ENCODE data around the gene ANKS6. TPM values are rescaled to one million over a fixed set of nuclear protein-coding genes. Genes with fewer than 3 reads are reported as not detected.

ANKS6 gene
- total and polyA plus RNA-seq, 9 of the 15 experiments (the other 6 are each of a cell fraction or from before 2014, with no cell fraction given), result 9.9 to 74.5 (median 36.9) TPM

- Histone ChIP-seq H3K36me3 (ENCODE audit: control insufficient read depth, insufficient read depth, low read length) (no peaks in the 10 kb centered on the region), H4K20me1 (replicated peaks; ENCODE audit: control insufficient read depth, insufficient read depth, low read length) (0 out of 2 replicates have a peak, but pooled peaks cover 4% of the 10 kb centered on the region), H3K27ac (ENCODE audit: extremely low read depth, low read depth, low read length) (no peak overlapping the region), H3K79me2 (ENCODE audit: control insufficient read depth, insufficient read depth, low read length) (no peaks in the 10 kb centered on the region), H2AFZ (ENCODE audit: low read depth, low read length) (no peak overlapping the region), H3K9me3 (replicated peaks; ENCODE audit: control insufficient read depth, insufficient read depth, low read depth, low read length) (no peaks in the 10 kb centered on the region), H3K4me3 (no peak overlapping the region), H3K27me3 (ENCODE audit: control insufficient read depth in 2 of 2, insufficient read depth in 2 of 2, low read length in 2 of 2) (peaks cover 2 to 30% of the 10 kb centered on the region in 2 experiments; a peak in 3 of 5 replicates), H3K9ac (ENCODE audit: insufficient read depth in 1 of 2, low read depth in 2 of 2, low read length in 2 of 2) (no peak overlapping the region), H3K9me1 (ENCODE audit: control insufficient read depth, insufficient read depth, low read length) (no peaks in the 10 kb centered on the region), H3K4me1 (replicated peaks in 1 of 2; ENCODE audit: control insufficient read depth in 2 of 2, insufficient read depth in 2 of 2, low read length in 2 of 2) (peaks cover 0 to 4% of the 10 kb centered on the region in 2 experiments; a peak in 2 of 5 replicates), H3K4me2 (ENCODE audit: insufficient read depth, low read length) (no peak overlapping the region)
- intact Hi-C loops (cut with micrococcal nuclease), result no loop called here
- ChIA-PET CTCF (ENCODE audit: low intra/inter-chr PET ratio) (no interaction called here), POLR2A (interaction anchor here (0.7 kb wide), 1 partner anchor 15 kb away, joined by 3 read pairs; no protein-coding TSS in a partner anchor)
- in situ Hi-C loops (cut with MboI), result no loop called here
- FAIRE-seq (peak; percentile 35), DNase-seq (ENCODE audit: extremely low read depth in 1 of 4, low spot score in 3 of 4) (peak in 3 of 4 experiments; percentile 30 to 38 (median 31)), ATAC-seq (no peak; the same call in 2 of the 3 replicates)
- 7% methylated on average over 7 of the region's 7 CpGs for WGBS (ENCODE audit: insufficient coverage, low coverage, missing lambda C conversion rate)
- BruUV-seq (replicated peaks), result no TSS peak
- TF ChIP-seq ZNF511 (CRISPR knock-in tag; IDR thresholded peaks at IDR 0.05), result no peak
- no peak for TF ChIP-seq MAFG (tag; conservative IDR thresholded peaks at IDR 0.05)
- peak; percentile 46 for TF ChIP-seq TCF3 (CRISPR knock-in tag; IDR thresholded peaks at IDR 0.05)
- peak; percentile 84 for TF ChIP-seq CHD4 (IDR thresholded peaks at IDR 0.05; ENCODE audit: insufficient read depth, insufficient replicate concordance, low read depth, low read length, poor library complexity, severe bottlenecking)
- TF ChIP-seq TEAD2 (tag; IDR thresholded peaks at IDR 0.05), result no peak
- 0 out of 2 replicates have a peak, but pooled peaks have one; percentile 26 for TF ChIP-seq HDAC2 (IDR thresholded peaks at IDR 0.05)
- peak; percentile 66 for TF ChIP-seq CBFA2T2 (conservative IDR thresholded peaks at IDR 0.05)
- TF ChIP-seq RBM25 (IDR thresholded peaks at IDR 0.05; ENCODE audit: low read depth, low read length, severe bottlenecking), result peak; percentile 72
- TF ChIP-seq TAL1 (IDR thresholded peaks at IDR 0.05), result peak; percentile 35; the same call in 1 of the 2 replicates
- TF ChIP-seq TEAD4 (IDR thresholded peaks at IDR 0.05; ENCODE audit: low read length), result peak; percentile 70
- TF ChIP-seq TEAD4 (CRISPR knock-in tag; IDR thresholded peaks at IDR 0.05; ENCODE audit: borderline replicate concordance), result no peak
- no peak for TF ChIP-seq ZNF277 (CRISPR knock-in tag; IDR thresholded peaks at IDR 0.05; ENCODE audit: borderline replicate concordance)
- TF ChIP-seq RCOR1 (IDR thresholded peaks at IDR 0.05; ENCODE audit: borderline replicate concordance in 1 of 2, low read depth in 2 of 2, low read length in 2 of 2), result peak in 1 of 2 experiments; percentile 40; a peak in 1 of 4 replicates
- TF ChIP-seq BHLHE40 (IDR thresholded peaks at IDR 0.05; ENCODE audit: low read length), result 0 out of 2 replicates have a peak, but pooled peaks have one; percentile 21
- peak; percentile 81; the same call in 1 of the 2 replicates for TF ChIP-seq BCOR (IDR thresholded peaks at IDR 0.05)
- TF ChIP-seq KDM1A (IDR thresholded peaks at IDR 0.05), result 0 out of 4 replicates have a peak, but pooled peaks of 1 of the 2 experiments have one; percentile 45
- TF ChIP-seq CBFA2T3 (IDR thresholded peaks at IDR 0.05), result peak; percentile 75
- no peak for TF ChIP-seq ZFX (CRISPR knock-in tag; IDR thresholded peaks at IDR 0.05)
- TF ChIP-seq GTF2B (IDR thresholded peaks at IDR 0.05; ENCODE audit: extremely low read depth, insufficient read length), result no peak
- no peak for TF ChIP-seq ZNF551 (CRISPR knock-in tag; IDR thresholded peaks at IDR 0.05)
- TF ChIP-seq ZNF507 (tag; conservative IDR thresholded peaks at IDR 0.05), result no peak
- TF ChIP-seq ZEB2 (IDR thresholded peaks at IDR 0.05), result peak; percentile 32; the same call in 1 of the 2 replicates
Measured at GRCh38 chr9:98688710-98689495, 107.5 kb downstream of the ANKS6 start.

Measured in K562 (cell line).